Measurements from ENCODE around the gene ZSCAN26. TPM values are rescaled to one million over a fixed set of nuclear protein-coding genes. Genes with fewer than 3 reads are reported as not detected.

ZSCAN26 gene
- polyA plus RNA-seq, 1 donor from 2014 or later: 91.2 TPM

GRCh38 chr6:28264834-28265401 lies 2.0 kb upstream of the ZSCAN26 start:
- H2AFZ ChIP-seq (ENCODE audit: low read depth, low read length): no peak overlapping the region
- H3K27me3 ChIP-seq (ENCODE audit: insufficient read depth, low read depth, low read length): no peaks in the 10 kb centered on the region
- H4K20me1 ChIP-seq (ENCODE audit: insufficient read depth): no peaks in the 10 kb centered on the region
- no peak overlapping the region for H3K9ac ChIP-seq (ENCODE audit: low read length)
- no peak overlapping the region for H3K27ac ChIP-seq (ENCODE audit: low read length)
- H3F3A ChIP-seq (ENCODE audit: insufficient read depth, low read length, poor library complexity, severe bottlenecking): no peaks in the 10 kb centered on the region
- H3K79me2 ChIP-seq (replicated peaks; ENCODE audit: insufficient read depth, low read length): peaks cover 23% of the 10 kb centered on the region
- no peak overlapping the region for H3K4me2 ChIP-seq (ENCODE audit: low read length)
- H3K4me3 ChIP-seq (ENCODE audit: low read length): no peak overlapping the region
- no peaks in the 10 kb centered on the region for H3K9me3 ChIP-seq (ENCODE audit: low read length)
- TF ChIP-seq EP300 (conservative IDR thresholded peaks at IDR 0.05; ENCODE audit: poor library complexity, severe bottlenecking): no peak
- H3K9me2 ChIP-seq (ENCODE audit: insufficient read depth, low read length): no peaks in the 10 kb centered on the region
- no peaks in the 10 kb centered on the region for H3K36me3 ChIP-seq (ENCODE audit: insufficient read depth, low read length)

- Histone ChIP-seq H3K27ac (ENCODE audit: low read length) (peak overlapping the region; percentile 92), H3K4me3 (ENCODE audit: low read length) (peak overlapping the region; percentile 74), H4K20me1 (ENCODE audit: insufficient read depth) (no peaks in the 10 kb centered on the region), H3K36me3 (ENCODE audit: insufficient read depth, low read length) (no peaks in the 10 kb centered on the region), H2AFZ (ENCODE audit: low read depth, low read length) (peak overlapping the region; percentile 73), H3K9ac (ENCODE audit: low read length) (peak overlapping the region; percentile 96), H3K9me3 (ENCODE audit: low read length) (no peaks in the 10 kb centered on the region), H3K27me3 (ENCODE audit: insufficient read depth, low read depth, low read length) (no peaks in the 10 kb centered on the region), H3F3A (ENCODE audit: insufficient read depth, low read length, poor library complexity, severe bottlenecking) (no peaks in the 10 kb centered on the region), H3K4me2 (ENCODE audit: low read length) (peak overlapping the region; percentile 90), H3K79me2 (replicated peaks; ENCODE audit: insufficient read depth, low read length) (peaks cover 38% of the 10 kb centered on the region), H3K9me2 (ENCODE audit: insufficient read depth, low read length) (no peaks in the 10 kb centered on the region)
- TF ChIP-seq POLR2AphosphoS5 (IDR thresholded peaks at IDR 0.05) (no peak), TAF1 (IDR thresholded peaks at IDR 0.05; ENCODE audit: low read depth) (no peak), MXI1 (conservative IDR thresholded peaks at IDR 0.05; ENCODE audit: poor library complexity, severe bottlenecking) (no peak), EP300 (conservative IDR thresholded peaks at IDR 0.05; ENCODE audit: poor library complexity, severe bottlenecking) (no peak), EZH2 (IDR thresholded peaks at IDR 0.05; ENCODE audit: borderline replicate concordance, insufficient read depth, low read length, poor library complexity, severe bottlenecking) (no peak), SMC3 (conservative IDR thresholded peaks at IDR 0.05; ENCODE audit: poor library complexity) (no peak), CTCF (IDR thresholded peaks at IDR 0.05; ENCODE audit: poor library complexity, severe bottlenecking) (no peak), RAD21 (conservative IDR thresholded peaks at IDR 0.05) (no peak)
- TF ChIP-seq, protein P1, sequence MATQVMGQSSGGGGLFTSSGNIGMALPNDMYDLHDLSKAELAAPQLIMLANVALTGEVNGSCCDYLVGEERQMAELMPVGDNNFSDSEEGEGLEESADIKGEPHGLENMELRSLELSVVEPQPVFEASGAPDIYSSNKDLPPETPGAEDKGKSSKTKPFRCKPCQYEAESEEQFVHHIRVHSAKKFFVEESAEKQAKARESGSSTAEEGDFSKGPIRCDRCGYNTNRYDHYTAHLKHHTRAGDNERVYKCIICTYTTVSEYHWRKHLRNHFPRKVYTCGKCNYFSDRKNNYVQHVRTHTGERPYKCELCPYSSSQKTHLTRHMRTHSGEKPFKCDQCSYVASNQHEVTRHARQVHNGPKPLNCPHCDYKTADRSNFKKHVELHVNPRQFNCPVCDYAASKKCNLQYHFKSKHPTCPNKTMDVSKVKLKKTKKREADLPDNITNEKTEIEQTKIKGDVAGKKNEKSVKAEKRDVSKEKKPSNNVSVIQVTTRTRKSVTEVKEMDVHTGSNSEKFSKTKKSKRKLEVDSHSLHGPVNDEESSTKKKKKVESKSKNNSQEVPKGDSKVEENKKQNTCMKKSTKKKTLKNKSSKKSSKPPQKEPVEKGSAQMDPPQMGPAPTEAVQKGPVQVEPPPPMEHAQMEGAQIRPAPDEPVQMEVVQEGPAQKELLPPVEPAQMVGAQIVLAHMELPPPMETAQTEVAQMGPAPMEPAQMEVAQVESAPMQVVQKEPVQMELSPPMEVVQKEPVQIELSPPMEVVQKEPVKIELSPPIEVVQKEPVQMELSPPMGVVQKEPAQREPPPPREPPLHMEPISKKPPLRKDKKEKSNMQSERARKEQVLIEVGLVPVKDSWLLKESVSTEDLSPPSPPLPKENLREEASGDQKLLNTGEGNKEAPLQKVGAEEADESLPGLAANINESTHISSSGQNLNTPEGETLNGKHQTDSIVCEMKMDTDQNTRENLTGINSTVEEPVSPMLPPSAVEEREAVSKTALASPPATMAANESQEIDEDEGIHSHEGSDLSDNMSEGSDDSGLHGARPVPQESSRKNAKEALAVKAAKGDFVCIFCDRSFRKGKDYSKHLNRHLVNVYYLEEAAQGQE (IDR thresholded peaks at IDR 0.05; ENCODE audit: borderline replicate concordance): no peak
Measured at GRCh38 chr6:28266563-28266961, 381 bp upstream of the ZSCAN26 start.
